Activated naive CD4-positive, alpha-beta T cell treated with anti-CD3 and anti-CD28 coated beads for 36 hours (primary cell): ENCODE results near the gene PADI1. TPM values are rescaled to one million over a fixed set of nuclear protein-coding genes. Genes with fewer than 3 reads are reported as not detected.

Source experiments
- CTCF ChIA-PET: fragments of 350-600 bp; sonication (Branson Sonifier 250); formaldehyde crosslinking; loops from one replicate; lab custom pipeline; 2021; ENCODE audit warnings: antibody characterized with exemption; lab: Charles Lee
- DNase-seq: peaks from one replicate; pipeline ENCODE4 v3.0.0-alpha.2; 2020
- H3K27ac Mint-ChIP-seq: one replicate; pipeline ENCODE4 v1.8.0; 2021; ENCODE audit warnings: mild to moderate bottlenecking, mixed read lengths
- H3K27me3 Mint-ChIP-seq: one replicate; pipeline ENCODE4 v1.8.0; 2021; ENCODE audit warnings: low read depth, mixed read lengths
- H3K36me3 Mint-ChIP-seq: one replicate; pipeline ENCODE4 v1.8.0; 2021; ENCODE audit warnings: low read depth, mixed read lengths
- H3K4me1 Mint-ChIP-seq: one replicate; pipeline ENCODE4 v1.8.0; 2021; ENCODE audit warnings: low read depth, mixed read lengths
- H3K4me3 Mint-ChIP-seq: one replicate; pipeline ENCODE4 v1.8.0; 2021; ENCODE audit warnings: mild to moderate bottlenecking, moderate library complexity, mixed read lengths
- H3K9me3 Mint-ChIP-seq: one replicate; pipeline ENCODE4 v1.8.0; 2021; ENCODE audit warnings: mixed read lengths
- intact Hi-C: fragments of 100-400 bp; cut with micrococcal nuclease; formaldehyde crosslinking; loops from one replicate; pipeline ENCODE4 v1.15.1; 2023
- total RNA-seq, 2 experiments: library from RNA; stranded (reverse); gene quantifications; one replicate each; pipeline ENCODE4 v1.2.3, GENCODE V29; 2021

PADI1 gene
- total RNA-seq: not detected

- no peak within 1 kb of the TSS for H3K4me3 Mint-ChIP-seq
- CTCF ChIA-PET: no interaction called here
- no peak within 1 kb of the TSS for H3K27ac Mint-ChIP-seq
- intact Hi-C loops: no loop called here
- H3K9me3 Mint-ChIP-seq: no peaks in the 10 kb centered on the region
- H3K4me1 Mint-ChIP-seq: peaks cover 52% of the 10 kb centered on the region
- peaks cover 8% of the 10 kb centered on the region for H3K27me3 Mint-ChIP-seq
- no peaks in the 10 kb centered on the region for H3K36me3 Mint-ChIP-seq
- no peak for DNase-seq
Measured at GRCh38 chr1:17204546-17205440, at the start of gene PADI1. Gene PADI1 (plus strand): TSS chr1:17205128. CDS start chr1:17205218, 90 bp downstream.

- H3K27me3 Mint-ChIP-seq: peaks cover 16% of the 10 kb centered on the region
- peaks cover 8% of the 10 kb centered on the region for H3K36me3 Mint-ChIP-seq
- no peak for DNase-seq
- no peak overlapping the region for H3K27ac Mint-ChIP-seq
- intact Hi-C loops: no loop called here
- no peaks in the 10 kb centered on the region for H3K4me1 Mint-ChIP-seq
- no peak overlapping the region for H3K4me3 Mint-ChIP-seq
- CTCF ChIA-PET: no interaction called here
- H3K9me3 Mint-ChIP-seq: peaks cover 36% of the 10 kb centered on the region
Measured at GRCh38 chr1:17155257-17155920, 49.5 kb upstream of the PADI1 start.

GRCh38 chr1:17156108-17156507 is 48.8 kb upstream of the PADI1 start:
- H3K27me3 Mint-ChIP-seq: peaks cover 15% of the 10 kb centered on the region
- no peak overlapping the region for H3K4me3 Mint-ChIP-seq
- CTCF ChIA-PET: no interaction called here
- H3K4me1 Mint-ChIP-seq: no peaks in the 10 kb centered on the region
- no peak overlapping the region for H3K27ac Mint-ChIP-seq
- DNase-seq: no peak
- H3K9me3 Mint-ChIP-seq: peaks cover 36% of the 10 kb centered on the region
- peaks cover 8% of the 10 kb centered on the region for H3K36me3 Mint-ChIP-seq
- intact Hi-C loops: no loop called here

- Mint-ChIP-seq H3K27ac (no peak overlapping the region), H3K9me3 (peaks cover 20% of the 10 kb centered on the region), H3K27me3 (peaks cover 3% of the 10 kb centered on the region), H3K4me3 (no peak overlapping the region), H3K4me1 (no peaks in the 10 kb centered on the region), H3K36me3 (peaks cover 6% of the 10 kb centered on the region)
- intact Hi-C loops: no loop called here
- CTCF ChIA-PET: no interaction called here
- DNase-seq: no peak
Measured at GRCh38 chr1:17158961-17159360, 46.0 kb upstream of the PADI1 start.

- Mint-ChIP-seq H3K36me3 (peaks cover 1% of the 10 kb centered on the region), H3K27ac (no peak overlapping the region), H3K27me3 (no peaks in the 10 kb centered on the region), H3K4me1 (no peaks in the 10 kb centered on the region), H3K9me3 (peaks cover 5% of the 10 kb centered on the region), H3K4me3 (no peak overlapping the region)
- intact Hi-C loops: no loop called here
- CTCF ChIA-PET: no interaction called here
- DNase-seq: no peak
Measured at GRCh38 chr1:17161137-17161740, 43.7 kb upstream of the PADI1 start.

- H3K27me3 Mint-ChIP-seq: no peaks in the 10 kb centered on the region
- H3K27ac Mint-ChIP-seq: no peak overlapping the region
- no peaks in the 10 kb centered on the region for H3K36me3 Mint-ChIP-seq
- CTCF ChIA-PET: no interaction called here
- DNase-seq: no peak
- no peaks in the 10 kb centered on the region for H3K9me3 Mint-ChIP-seq
- intact Hi-C loops: no loop called here
- no peak overlapping the region for H3K4me3 Mint-ChIP-seq
- H3K4me1 Mint-ChIP-seq: no peaks in the 10 kb centered on the region
Measured at GRCh38 chr1:17161926-17162800, 42.8 kb upstream of the PADI1 start.

GRCh38 chr1:17162941-17163340 is 42.0 kb upstream of the PADI1 start:
- no peaks in the 10 kb centered on the region for H3K36me3 Mint-ChIP-seq
- no peaks in the 10 kb centered on the region for H3K9me3 Mint-ChIP-seq
- CTCF ChIA-PET: no interaction called here
- no peaks in the 10 kb centered on the region for H3K4me1 Mint-ChIP-seq
- no peak for DNase-seq
- intact Hi-C loops: no loop called here
- H3K4me3 Mint-ChIP-seq: no peak overlapping the region
- H3K27me3 Mint-ChIP-seq: no peaks in the 10 kb centered on the region
- no peak overlapping the region for H3K27ac Mint-ChIP-seq

- H3K4me3 Mint-ChIP-seq: no peak overlapping the region
- H3K27me3 Mint-ChIP-seq: no peaks in the 10 kb centered on the region
- DNase-seq: no peak
- H3K27ac Mint-ChIP-seq: no peak overlapping the region
- H3K36me3 Mint-ChIP-seq: no peaks in the 10 kb centered on the region
- H3K9me3 Mint-ChIP-seq: no peaks in the 10 kb centered on the region
- CTCF ChIA-PET: no interaction called here
- intact Hi-C loops: no loop called here
- no peaks in the 10 kb centered on the region for H3K4me1 Mint-ChIP-seq
Measured at GRCh38 chr1:17163371-17163770, 41.6 kb upstream of the PADI1 start.

- CTCF ChIA-PET: interaction anchor here (2.1 kb wide), 1 partner anchor 39 kb away, joined by 5 read pairs; no protein-coding TSS in a partner anchor
- Mint-ChIP-seq H3K27me3 (no peaks in the 10 kb centered on the region), H3K4me1 (no peaks in the 10 kb centered on the region), H3K27ac (no peak overlapping the region), H3K9me3 (no peaks in the 10 kb centered on the region), H3K4me3 (no peak overlapping the region), H3K36me3 (no peaks in the 10 kb centered on the region)
- intact Hi-C loops: no loop called here
- DNase-seq: no peak
Measured at GRCh38 chr1:17163789-17164666, 40.9 kb upstream of the PADI1 start.

- Mint-ChIP-seq H3K4me3 (no peak overlapping the region), H3K36me3 (no peaks in the 10 kb centered on the region), H3K27me3 (no peaks in the 10 kb centered on the region), H3K4me1 (no peaks in the 10 kb centered on the region), H3K27ac (no peak overlapping the region), H3K9me3 (no peaks in the 10 kb centered on the region)
- DNase-seq: no peak
- intact Hi-C loops: no loop called here
- CTCF ChIA-PET: interaction anchor here (2.1 kb wide), 1 partner anchor 41 kb away, joined by 5 read pairs; no protein-coding TSS in a partner anchor
Measured at GRCh38 chr1:17165823-17166222, 39.1 kb upstream of the PADI1 start.

GRCh38 chr1:17167041-17167785 is 37.7 kb upstream of the PADI1 start:
- H3K4me3 Mint-ChIP-seq: no peak overlapping the region
- CTCF ChIA-PET: no interaction called here
- no peaks in the 10 kb centered on the region for H3K36me3 Mint-ChIP-seq
- no peaks in the 10 kb centered on the region for H3K4me1 Mint-ChIP-seq
- intact Hi-C loops: no loop called here
- no peaks in the 10 kb centered on the region for H3K27me3 Mint-ChIP-seq
- no peaks in the 10 kb centered on the region for H3K9me3 Mint-ChIP-seq
- no peak overlapping the region for H3K27ac Mint-ChIP-seq
- DNase-seq: no peak
